GM06990 (cell line): Measurements from ENCODE around the gene TAF6.
A peak's percentile ranks its signal among the peaks of the same experiment; 100 is the strongest.

ENCODE experiments used
- DNase-seq: peaks from one replicate; pipeline ENCODE4 v3.0.0-alpha.2; 2011; ENCODE audit not compliant: insufficient read length; ENCODE audit errors: extremely low read depth
- H3K27me3 ChIP-seq: replicated peaks from 2 replicates; pipeline ENCODE4 v1.6.0; 2011; ENCODE audit warnings: low read length; ENCODE audit not compliant: control insufficient read depth, insufficient read depth
- H3K36me3 ChIP-seq: 2 replicates; pipeline ENCODE4 v1.5.1; 2011; ENCODE audit warnings: low read length; ENCODE audit not compliant: control insufficient read depth, insufficient read depth
- H3K4me3 ChIP-seq: replicated peaks from 2 replicates; pipeline ENCODE4 v1.5.1; 2011; ENCODE audit warnings: low read depth, mild to moderate bottlenecking, control low read depth, low read length
- CTCF ChIP-seq: IDR thresholded peaks from 2 replicates; pipeline ENCODE4 v1.5.1; 2011; ENCODE audit warnings: low read length, control low read depth, mild to moderate bottlenecking, inconsistent platforms; ENCODE audit not compliant: insufficient read depth, poor library complexity, severe bottlenecking

The TAF6 gene

GRCh38 chr7:100120733-100121036 lies 1.5 kb upstream of the TAF6 start:
- no peaks in the 10 kb centered on the region for H3K27me3 ChIP-seq
- TF ChIP-seq CTCF, result no peak
- no peaks in the 10 kb centered on the region; the same call in 1 of the 2 replicates for H3K36me3 ChIP-seq
- no peak for DNase-seq
- H3K4me3 ChIP-seq, result no peak overlapping the region; the same call in 1 of the 2 replicates

DNA sequence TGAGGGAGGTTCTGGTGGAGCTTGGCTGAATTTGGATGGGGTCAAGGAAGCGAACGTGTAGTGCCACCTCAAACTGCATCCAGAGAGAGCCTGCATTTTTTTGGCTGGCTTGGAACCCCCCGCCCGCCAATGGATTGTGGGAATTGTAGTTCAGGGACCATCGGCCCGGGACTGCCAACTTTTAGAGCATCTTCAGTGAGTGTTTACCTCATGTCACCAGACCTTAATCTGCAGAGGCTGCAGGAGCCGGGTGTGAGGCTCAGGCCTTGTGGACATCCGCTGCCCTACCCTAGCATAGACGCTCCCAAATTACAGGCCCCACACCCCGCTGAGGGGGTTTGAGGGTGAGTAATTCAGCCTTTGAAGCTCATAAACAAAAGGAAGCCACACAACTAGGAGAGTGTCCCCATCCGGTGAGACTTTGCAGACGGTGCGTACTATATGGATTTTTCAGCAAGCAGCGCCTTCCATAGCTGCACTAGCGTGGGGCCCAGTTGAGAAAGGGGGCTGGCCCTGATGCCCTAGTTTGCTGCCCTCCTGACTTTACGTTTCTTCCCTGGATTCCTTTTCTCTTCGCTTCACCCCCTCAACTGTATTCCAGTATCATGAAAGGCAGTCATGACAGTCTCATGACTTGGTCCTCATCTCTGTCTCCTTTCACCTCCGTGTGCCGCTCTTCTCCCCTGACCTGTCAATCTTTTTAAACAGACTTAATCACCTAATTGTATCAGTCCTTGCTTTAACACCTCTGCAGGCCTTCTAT lies 993 bp upstream of the TAF6 start:
- no peaks in the 10 kb centered on the region for H3K27me3 ChIP-seq
- TF ChIP-seq CTCF, result no peak
- DNase-seq, result no peak
- no peaks in the 10 kb centered on the region; the same call in 1 of the 2 replicates for H3K36me3 ChIP-seq
- peak overlapping the region; percentile 92 for H3K4me3 ChIP-seq

DNA sequence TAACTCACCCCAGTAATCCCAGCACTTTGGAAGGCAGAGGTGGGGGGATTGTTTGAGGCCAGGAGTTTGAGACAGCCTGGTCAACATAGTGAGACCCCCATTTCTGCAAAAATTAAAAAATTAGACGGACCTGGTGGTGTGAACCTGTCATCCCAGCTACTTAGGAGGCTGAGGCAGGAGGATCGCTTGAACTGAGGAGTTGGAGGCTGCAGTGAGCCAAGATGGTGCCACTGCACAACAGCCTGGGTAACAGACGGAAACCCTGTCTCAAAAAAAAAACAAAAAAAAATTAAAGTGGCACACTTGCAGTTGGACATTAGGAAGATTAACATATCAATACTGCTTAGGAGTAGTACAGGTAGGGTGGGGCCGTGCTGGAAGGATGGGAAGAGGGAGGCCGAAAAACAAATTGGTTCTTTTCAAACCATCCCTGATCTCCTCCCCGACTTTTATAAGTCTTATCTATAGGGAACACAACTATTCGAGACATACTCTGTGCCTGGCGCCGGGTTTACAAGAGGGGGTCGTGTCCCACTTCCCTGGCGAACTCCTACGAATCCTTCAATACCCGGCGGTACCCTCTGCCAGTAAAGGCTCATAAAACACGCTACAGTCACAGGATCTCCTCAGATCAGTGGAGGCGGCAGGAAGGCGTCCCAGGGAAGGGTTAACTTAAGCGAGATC lies 628 bp downstream of the TAF6 start:
- DNase-seq, result no peak
- peak overlapping the region; percentile 92 for H3K4me3 ChIP-seq
- TF ChIP-seq CTCF, result no peak
- H3K27me3 ChIP-seq, result no peaks in the 10 kb centered on the region
- H3K36me3 ChIP-seq, result peaks cover 3% of the 10 kb centered on the region

GRCh38 chr7:100115026-100115425 lies 4.1 kb downstream of the TAF6 start:
- no peak for DNase-seq
- H3K36me3 ChIP-seq, result peaks cover 13% of the 10 kb centered on the region

DNA sequence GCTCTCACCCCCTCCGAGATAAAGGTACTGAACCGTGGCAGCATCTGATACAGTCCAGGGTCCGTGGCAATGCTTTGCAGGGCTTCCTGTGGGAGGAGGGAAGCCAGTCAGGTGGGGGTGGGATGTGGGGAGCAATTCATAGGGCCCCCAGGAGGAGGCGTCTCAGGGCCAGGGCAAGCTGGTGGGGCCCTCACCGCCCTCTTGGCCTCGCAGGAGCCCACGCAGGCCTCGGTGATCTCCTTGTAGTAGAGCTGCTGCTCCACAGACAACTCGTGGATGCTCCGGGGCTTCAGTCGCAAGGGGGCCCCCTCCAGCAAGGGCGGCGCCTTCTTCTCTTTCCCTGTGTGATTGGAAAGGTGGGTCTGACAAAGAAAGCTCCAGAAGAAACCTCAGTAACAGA lies 7.2 kb downstream of the TAF6 start:
- no peak for DNase-seq
- no peaks in the 10 kb centered on the region for H3K27me3 ChIP-seq
- H3K36me3 ChIP-seq, result peaks cover 21% of the 10 kb centered on the region
- TF ChIP-seq CTCF, result no peak
- no peak overlapping the region for H3K4me3 ChIP-seq

More at GRCh38 chr7:100115026-100115425, 4.1 kb downstream of the TAF6 start:
- Histone ChIP-seq H3K4me3 (no peak overlapping the region), H3K27me3 (no peaks in the 10 kb centered on the region)
- TF ChIP-seq CTCF, result no peak
